ENCODE results near the gene ARHGAP18.

Gene ARHGAP18

DNA sequence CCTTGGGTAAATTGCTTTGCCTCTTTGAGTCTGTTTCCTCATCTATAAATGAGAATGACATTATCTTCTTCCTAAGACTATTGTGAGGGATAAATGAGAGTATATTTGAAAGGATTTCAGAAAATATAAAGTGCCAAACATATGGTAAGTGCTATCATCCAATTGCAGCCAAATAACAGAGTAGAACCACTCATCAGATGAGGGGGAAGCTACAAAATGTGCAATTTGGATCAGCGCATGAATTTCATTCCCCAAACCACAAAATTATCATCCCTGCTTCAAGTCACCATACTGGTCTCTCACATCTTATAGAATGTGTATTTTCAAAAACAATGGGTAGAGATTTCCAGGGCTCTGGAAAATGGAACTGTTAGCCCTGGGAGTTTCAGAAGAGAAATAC is 158.5 kb downstream of the ARHGAP18 start:
- in situ Hi-C loops (cut with HindIII; ENCODE audit: low pct_ligation_motif_present, low sequenced_read_pairs), result no loop called here
- Histone ChIP-seq H3K27ac (no peak overlapping the region), H3K27me3 (replicated peaks) (no peaks in the 10 kb centered on the region), H3K4me3 (ENCODE audit: low read depth, low read length) (no peak overlapping the region), H3K36me3 (replicated peaks) (no peaks in the 10 kb centered on the region)
- DNase-seq, result no peak
- TF ChIP-seq CTCF (IDR thresholded peaks at IDR 0.05; ENCODE audit: low read depth, low read length, missing control alignments), result no peak

GRCh38 chr6:129546702-129547101 is 163.3 kb downstream of the ARHGAP18 start:
- TF ChIP-seq CTCF (IDR thresholded peaks at IDR 0.05; ENCODE audit: low read depth, low read length, missing control alignments), result no peak
- DNase-seq, result peak; percentile 37

DNA sequence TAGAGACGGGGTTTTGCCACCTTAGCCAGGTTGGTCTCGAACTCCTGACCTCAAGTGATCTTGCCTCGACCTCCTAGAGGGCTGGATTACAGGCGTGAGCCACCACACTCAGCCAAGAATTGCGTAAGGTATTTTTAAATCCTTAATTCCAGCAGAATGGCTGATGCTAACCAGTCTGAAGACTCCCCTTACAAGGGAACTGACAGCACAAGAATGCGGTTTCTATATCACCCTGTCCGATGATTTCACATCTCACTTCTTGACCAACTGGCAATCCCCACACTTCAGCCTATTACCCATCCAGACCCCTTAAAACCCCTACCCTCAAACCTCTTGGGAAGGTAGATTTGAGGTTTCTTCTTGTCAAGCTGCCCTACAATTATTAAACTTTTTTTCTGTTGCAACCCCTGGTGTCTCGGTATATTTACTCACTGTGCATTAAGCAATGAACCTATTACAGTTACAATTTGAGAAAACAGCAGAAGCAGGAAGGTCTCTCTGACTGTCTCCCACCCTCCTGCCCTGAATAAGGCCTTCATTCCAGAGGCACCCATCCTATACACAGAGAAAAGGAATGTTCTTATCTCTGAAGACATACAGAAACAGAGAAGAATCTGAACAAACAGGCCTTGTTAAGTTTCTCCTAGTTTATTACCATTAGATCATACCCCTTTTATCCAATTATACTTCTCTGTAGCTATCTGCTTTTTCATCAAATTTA is 164.9 kb downstream of the ARHGAP18 start:
- DNase-seq, result peak; percentile 15
- H3K27me3 ChIP-seq (replicated peaks), result no peaks in the 10 kb centered on the region
- peak overlapping the region; percentile 53 for H3K27ac ChIP-seq
- no peak for TF ChIP-seq CTCF (IDR thresholded peaks at IDR 0.05; ENCODE audit: low read depth, low read length, missing control alignments)
- no peaks in the 10 kb centered on the region for H3K36me3 ChIP-seq (replicated peaks)
- in situ Hi-C loops (cut with HindIII; ENCODE audit: low pct_ligation_motif_present, low sequenced_read_pairs), result no loop called here
- no peak overlapping the region for H3K4me3 ChIP-seq (ENCODE audit: low read depth, low read length)

More at GRCh38 chr6:129546702-129547101, 163.3 kb downstream of the ARHGAP18 start:
- in situ Hi-C loops (cut with HindIII; ENCODE audit: low pct_ligation_motif_present, low sequenced_read_pairs), result no loop called here
- Histone ChIP-seq H3K36me3 (replicated peaks) (no peaks in the 10 kb centered on the region), H3K4me3 (ENCODE audit: low read depth, low read length) (no peak overlapping the region), H3K27ac (no peak overlapping the region), H3K27me3 (replicated peaks) (no peaks in the 10 kb centered on the region)

- no peaks in the 10 kb centered on the region for H3K36me3 ChIP-seq (replicated peaks)
- DNase-seq, result peak; percentile 53
- in situ Hi-C loops (cut with HindIII; ENCODE audit: low pct_ligation_motif_present, low sequenced_read_pairs), result no loop called here
Observed at GRCh38 chr6:129543981-129544380, 166.0 kb downstream of the ARHGAP18 start.

DNA sequence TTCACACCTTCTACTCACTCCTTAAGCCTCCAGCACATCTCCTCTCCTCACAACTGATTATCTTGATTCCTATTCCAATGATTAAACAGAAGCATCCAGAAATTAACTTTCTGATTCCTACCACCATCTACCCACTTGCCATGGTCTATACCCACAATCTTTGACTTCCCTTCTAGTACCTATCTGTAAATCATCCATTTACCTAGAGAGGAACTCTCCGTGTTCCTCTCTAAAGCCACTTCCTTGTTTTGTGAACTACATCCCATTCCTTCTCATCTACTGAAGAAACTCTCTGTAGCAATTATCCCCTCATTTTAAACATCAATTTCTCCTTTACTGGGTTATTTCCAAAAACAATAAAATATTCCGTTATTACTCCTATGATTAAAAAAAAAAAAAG is 167.3 kb downstream of the ARHGAP18 start:
- in situ Hi-C loops (cut with HindIII; ENCODE audit: low pct_ligation_motif_present, low sequenced_read_pairs), result no loop called here
- Histone ChIP-seq H3K36me3 (replicated peaks) (no peaks in the 10 kb centered on the region), H3K27ac (no peak overlapping the region), H3K4me3 (ENCODE audit: low read depth, low read length) (no peak overlapping the region), H3K27me3 (replicated peaks) (no peaks in the 10 kb centered on the region)
- DNase-seq, result no peak
- TF ChIP-seq CTCF (IDR thresholded peaks at IDR 0.05; ENCODE audit: low read depth, low read length, missing control alignments), result no peak

More at GRCh38 chr6:129543981-129544380, 166.0 kb downstream of the ARHGAP18 start:
- Histone ChIP-seq H3K27ac (peak overlapping the region; percentile 9), H3K4me3 (ENCODE audit: low read depth, low read length) (no peak overlapping the region), H3K27me3 (replicated peaks) (no peaks in the 10 kb centered on the region)
- no peak for TF ChIP-seq CTCF (IDR thresholded peaks at IDR 0.05; ENCODE audit: low read depth, low read length, missing control alignments)

DNA sequence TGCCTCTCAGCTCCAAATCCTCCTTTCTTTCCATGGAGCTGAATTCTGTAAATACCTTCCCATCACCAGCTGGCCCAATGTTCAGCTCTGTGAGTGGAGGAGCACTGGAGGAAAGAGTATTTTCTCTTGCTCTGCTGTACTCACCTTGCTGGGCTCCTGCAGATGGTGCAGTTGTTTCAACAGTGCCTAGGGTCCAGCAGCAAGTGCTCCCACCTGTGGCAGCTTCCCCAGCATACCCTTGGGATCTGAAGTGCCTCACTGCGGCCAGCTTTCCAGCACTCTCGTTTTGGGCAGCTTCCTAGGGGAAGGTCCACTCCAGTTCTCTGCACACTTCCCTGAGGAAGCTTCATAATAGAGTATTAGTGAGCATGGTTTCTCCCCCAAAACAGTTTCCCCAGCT is 170.9 kb downstream of the ARHGAP18 start:
- Histone ChIP-seq H3K27ac (no peak overlapping the region), H3K27me3 (replicated peaks) (no peaks in the 10 kb centered on the region), H3K4me3 (ENCODE audit: low read depth, low read length) (no peak overlapping the region), H3K36me3 (replicated peaks) (no peaks in the 10 kb centered on the region)
- no peak for TF ChIP-seq CTCF (IDR thresholded peaks at IDR 0.05; ENCODE audit: low read depth, low read length, missing control alignments)
- in situ Hi-C loops (cut with HindIII; ENCODE audit: low pct_ligation_motif_present, low sequenced_read_pairs), result no loop called here
- DNase-seq, result no peak
